ENCODE results near the gene TMA7B. TPM values are rescaled to one million over a fixed set of nuclear protein-coding genes. Genes with fewer than 3 reads are reported as not detected.

Gene TMA7B
- total and polyA plus RNA-seq, 2 donors (not counting 3 experiments of a cell fraction or from before 2014, with no cell fraction given) = not detected

DNA sequence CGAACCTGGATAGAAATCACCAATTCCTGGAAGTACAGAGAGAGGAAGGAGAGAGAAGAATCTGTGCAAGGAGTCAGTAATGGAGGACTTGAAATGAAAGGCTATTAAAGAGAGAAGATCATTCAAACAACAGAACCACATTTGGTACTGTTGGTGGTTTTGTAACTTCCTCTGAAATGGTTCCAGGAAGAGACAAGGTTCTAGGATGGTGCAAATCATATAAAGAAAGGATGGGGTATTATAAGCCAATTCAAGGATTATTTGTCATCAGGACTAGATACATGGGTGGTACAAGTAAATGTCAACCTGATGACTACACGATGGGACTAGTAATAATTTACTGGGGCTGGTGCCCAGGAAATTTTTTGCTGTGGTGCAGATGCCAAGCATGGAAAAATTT is 28.9 kb upstream of the TMA7B start:
- CTCF ChIA-PET = no interaction called here
- intact Hi-C loops (cut with micrococcal nuclease) = no loop called here
- Histone ChIP-seq H3K79me2 (ENCODE audit: control insufficient read depth, insufficient read depth, low read length) (no peaks in the 10 kb centered on the region), H3K4me2 (ENCODE audit: insufficient read depth, low read length) (no peak overlapping the region), H3K4me3 (replicated peaks in 1 of 3; ENCODE audit: insufficient read depth in 1 of 3, low read depth in 1 of 3, low read length in 3 of 3) (no peak overlapping the region), H3K4me1 (ENCODE audit: control insufficient read depth, extremely low read depth, insufficient read depth, low read length) (no peaks in the 10 kb centered on the region), H2AFZ (ENCODE audit: low read depth, low read length) (no peak overlapping the region), H3K9me1 (replicated peaks; ENCODE audit: control insufficient read depth, extremely low read depth, insufficient read depth, low read length) (no peaks in the 10 kb centered on the region), H4K20me1 (replicated peaks; ENCODE audit: control insufficient read depth, extremely low read depth, insufficient read depth, low read length) (no peaks in the 10 kb centered on the region), H3K27ac (ENCODE audit: insufficient read depth, low read depth, low read length) (no peak overlapping the region), H3K36me3 (ENCODE audit: control insufficient read depth in 2 of 2, extremely low read depth in 1 of 2, insufficient read depth in 2 of 2, low read length in 2 of 2) (no peaks in the 10 kb centered on the region), H3K9ac (replicated peaks; ENCODE audit: extremely low read depth, insufficient read depth, low read length) (no peak overlapping the region), H3K27me3 (ENCODE audit: control insufficient read depth in 2 of 2, insufficient read depth in 2 of 2, low read length in 2 of 2) (peaks cover 31 to 45% of the 10 kb centered on the region in 2 experiments), H3K9me3 (replicated peaks; ENCODE audit: control insufficient read depth, insufficient read depth, low read length) (no peaks in the 10 kb centered on the region)
- FAIRE-seq (no peak), DNase-seq (ENCODE audit: low read depth, low spot score) (no peak)
- POLR2A ChIA-PET = no interaction called here
- dilution Hi-C loops (cut with MboI; ENCODE audit: extremely low pct_ligation_motif_present, low sequenced_read_pairs) = no loop called here
- TF ChIP-seq FOS (IDR thresholded peaks at IDR 0.05; ENCODE audit: borderline replicate concordance, insufficient read depth, low read length) (no peak), GATA2 (IDR thresholded peaks at IDR 0.05; ENCODE audit: insufficient read depth, insufficient read length, low read depth, low read length) (no peak), EZH2 (IDR thresholded peaks at IDR 0.05; ENCODE audit: borderline replicate concordance, low read depth, low read length, severe bottlenecking) (no peak)
- BruUV-seq (replicated peaks) = no TSS peak

DNA sequence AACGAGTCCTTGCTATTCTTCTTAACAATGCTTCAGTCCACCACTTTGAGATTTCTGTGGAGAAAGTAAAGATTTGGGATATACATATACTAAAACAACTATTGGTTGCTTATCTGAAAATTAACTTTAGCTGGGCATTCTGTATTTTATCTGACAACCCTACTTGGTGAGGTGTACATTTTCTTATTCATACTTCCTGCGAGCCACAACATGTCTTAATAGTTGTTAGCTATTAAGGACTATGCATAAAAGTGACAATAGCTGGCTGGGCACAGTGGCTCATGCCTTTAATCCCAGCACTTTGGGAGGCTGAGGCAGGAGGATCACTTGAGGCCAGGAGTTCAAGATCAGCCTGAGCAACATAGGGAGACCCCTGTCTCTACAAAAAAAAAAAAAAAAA is 28.0 kb upstream of the TMA7B start:
- dilution Hi-C loops (cut with MboI; ENCODE audit: extremely low pct_ligation_motif_present, low sequenced_read_pairs) (no loop called here), intact Hi-C loops (cut with micrococcal nuclease) (loop anchor here (1.0 to 2.0 kb wide), 2 partner anchors 92 to 417 kb away; no protein-coding TSS in a partner anchor)
- no peak overlapping the region for H3K27ac ChIP-seq (ENCODE audit: insufficient read depth, low read depth, low read length)
- TF ChIP-seq FOS (IDR thresholded peaks at IDR 0.05; ENCODE audit: borderline replicate concordance, insufficient read depth, low read length) (no peak), POLR2A (IDR thresholded peaks at IDR 0.05; ENCODE audit: low read depth, low read length) (no peak), EZH2 (IDR thresholded peaks at IDR 0.05; ENCODE audit: borderline replicate concordance, low read depth, low read length, severe bottlenecking) (no peak), JUN (IDR thresholded peaks at IDR 0.05; ENCODE audit: borderline replicate concordance, insufficient read depth, insufficient read length, low read depth) (no peak), POLR2AphosphoS5 (IDR thresholded peaks at IDR 0.05; ENCODE audit: insufficient read depth, low read depth, low read length) (no peak), MYC (IDR thresholded peaks at IDR 0.05; ENCODE audit: low read depth, low read length) (no peak), GATA2 (IDR thresholded peaks at IDR 0.05; ENCODE audit: insufficient read depth, insufficient read length, low read depth, low read length) (no peak)
- TF ChIP-seq, protein P1, sequence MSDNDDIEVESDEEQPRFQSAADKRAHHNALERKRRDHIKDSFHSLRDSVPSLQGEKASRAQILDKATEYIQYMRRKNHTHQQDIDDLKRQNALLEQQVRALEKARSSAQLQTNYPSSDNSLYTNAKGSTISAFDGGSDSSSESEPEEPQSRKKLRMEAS (IDR thresholded peaks at IDR 0.05; ENCODE audit: insufficient read depth, insufficient read length) = no peak
- TF ChIP-seq, protein P2, sequence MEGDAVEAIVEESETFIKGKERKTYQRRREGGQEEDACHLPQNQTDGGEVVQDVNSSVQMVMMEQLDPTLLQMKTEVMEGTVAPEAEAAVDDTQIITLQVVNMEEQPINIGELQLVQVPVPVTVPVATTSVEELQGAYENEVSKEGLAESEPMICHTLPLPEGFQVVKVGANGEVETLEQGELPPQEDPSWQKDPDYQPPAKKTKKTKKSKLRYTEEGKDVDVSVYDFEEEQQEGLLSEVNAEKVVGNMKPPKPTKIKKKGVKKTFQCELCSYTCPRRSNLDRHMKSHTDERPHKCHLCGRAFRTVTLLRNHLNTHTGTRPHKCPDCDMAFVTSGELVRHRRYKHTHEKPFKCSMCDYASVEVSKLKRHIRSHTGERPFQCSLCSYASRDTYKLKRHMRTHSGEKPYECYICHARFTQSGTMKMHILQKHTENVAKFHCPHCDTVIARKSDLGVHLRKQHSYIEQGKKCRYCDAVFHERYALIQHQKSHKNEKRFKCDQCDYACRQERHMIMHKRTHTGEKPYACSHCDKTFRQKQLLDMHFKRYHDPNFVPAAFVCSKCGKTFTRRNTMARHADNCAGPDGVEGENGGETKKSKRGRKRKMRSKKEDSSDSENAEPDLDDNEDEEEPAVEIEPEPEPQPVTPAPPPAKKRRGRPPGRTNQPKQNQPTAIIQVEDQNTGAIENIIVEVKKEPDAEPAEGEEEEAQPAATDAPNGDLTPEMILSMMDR (IDR thresholded peaks at IDR 0.05; ENCODE audit: extremely low read depth in 1 of 2, insufficient read depth in 1 of 2, low read depth in 1 of 2, low read length in 2 of 2) = no peak
- ChIA-PET CTCF (interaction anchor here (1.1 to 4.0 kb wide), 10 partner anchors 7 to 397 kb away, joined by 3 to 97 read pairs (median 5); no protein-coding TSS in a partner anchor), POLR2A (no interaction called here)
- no peaks in the 10 kb centered on the region for H3K9me1 ChIP-seq (replicated peaks; ENCODE audit: control insufficient read depth, extremely low read depth, insufficient read depth, low read length)
- DNase-seq (ENCODE audit: low read depth, low spot score) (no peak), FAIRE-seq (no peak)
- BruUV-seq (replicated peaks) = no TSS peak
- H3K36me3 ChIP-seq (ENCODE audit: control insufficient read depth in 2 of 2, extremely low read depth in 1 of 2, insufficient read depth in 2 of 2, low read length in 2 of 2) = no peaks in the 10 kb centered on the region
- no peaks in the 10 kb centered on the region for H3K79me2 ChIP-seq (ENCODE audit: control insufficient read depth, insufficient read depth, low read length)
- H3K4me3 ChIP-seq (replicated peaks in 1 of 3; ENCODE audit: insufficient read depth in 1 of 3, low read depth in 1 of 3, low read length in 3 of 3) = no peak overlapping the region
- H4K20me1 ChIP-seq (replicated peaks; ENCODE audit: control insufficient read depth, extremely low read depth, insufficient read depth, low read length) = no peaks in the 10 kb centered on the region
- no peak overlapping the region for H3K4me2 ChIP-seq (ENCODE audit: insufficient read depth, low read length)
- no peak overlapping the region for H3K9ac ChIP-seq (replicated peaks; ENCODE audit: extremely low read depth, insufficient read depth, low read length)
- peaks cover 37 to 50% of the 10 kb centered on the region in 2 experiments for H3K27me3 ChIP-seq (ENCODE audit: control insufficient read depth in 2 of 2, insufficient read depth in 2 of 2, low read length in 2 of 2)
- no peaks in the 10 kb centered on the region for H3K9me3 ChIP-seq (replicated peaks; ENCODE audit: control insufficient read depth, insufficient read depth, low read length)
- no peak overlapping the region for H2AFZ ChIP-seq (ENCODE audit: low read depth, low read length)
- no peaks in the 10 kb centered on the region for H3K4me1 ChIP-seq (ENCODE audit: control insufficient read depth, extremely low read depth, insufficient read depth, low read length)

Measured in endothelial cell of umbilical vein (primary cell).